Measurements from ENCODE around the gene CES2.

The CES2 gene

GRCh38 chr16:66930189-66930588, 5.1 kb upstream of the CES2 start:
- TF ChIP-seq, protein P1, sequence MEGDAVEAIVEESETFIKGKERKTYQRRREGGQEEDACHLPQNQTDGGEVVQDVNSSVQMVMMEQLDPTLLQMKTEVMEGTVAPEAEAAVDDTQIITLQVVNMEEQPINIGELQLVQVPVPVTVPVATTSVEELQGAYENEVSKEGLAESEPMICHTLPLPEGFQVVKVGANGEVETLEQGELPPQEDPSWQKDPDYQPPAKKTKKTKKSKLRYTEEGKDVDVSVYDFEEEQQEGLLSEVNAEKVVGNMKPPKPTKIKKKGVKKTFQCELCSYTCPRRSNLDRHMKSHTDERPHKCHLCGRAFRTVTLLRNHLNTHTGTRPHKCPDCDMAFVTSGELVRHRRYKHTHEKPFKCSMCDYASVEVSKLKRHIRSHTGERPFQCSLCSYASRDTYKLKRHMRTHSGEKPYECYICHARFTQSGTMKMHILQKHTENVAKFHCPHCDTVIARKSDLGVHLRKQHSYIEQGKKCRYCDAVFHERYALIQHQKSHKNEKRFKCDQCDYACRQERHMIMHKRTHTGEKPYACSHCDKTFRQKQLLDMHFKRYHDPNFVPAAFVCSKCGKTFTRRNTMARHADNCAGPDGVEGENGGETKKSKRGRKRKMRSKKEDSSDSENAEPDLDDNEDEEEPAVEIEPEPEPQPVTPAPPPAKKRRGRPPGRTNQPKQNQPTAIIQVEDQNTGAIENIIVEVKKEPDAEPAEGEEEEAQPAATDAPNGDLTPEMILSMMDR (conservative IDR thresholded peaks at IDR 0.05; ENCODE audit: low read length) = no peak
- no peak for TF ChIP-seq EZH2phosphoT487 (IDR thresholded peaks at IDR 0.05; ENCODE audit: borderline replicate concordance)
- no peaks in the 10 kb centered on the region for H3K27me3 ChIP-seq (ENCODE audit: insufficient read depth, low read length, poor library complexity, severe bottlenecking)
- no peaks in the 10 kb centered on the region for H3K9me3 ChIP-seq (ENCODE audit: insufficient read depth, low read depth, low read length)
- no peaks in the 10 kb centered on the region for H3K36me3 ChIP-seq (ENCODE audit: insufficient read depth, low read length)
- H3K79me2 ChIP-seq (ENCODE audit: insufficient read depth, low read length) = peaks cover 29% of the 10 kb centered on the region
- H3K4me3 ChIP-seq (ENCODE audit: low read length, poor library complexity, severe bottlenecking) = no peak overlapping the region
- peaks cover 14% of the 10 kb centered on the region for H3K4me1 ChIP-seq (ENCODE audit: insufficient read depth, low read length, poor library complexity, severe bottlenecking)
- H2AFZ ChIP-seq (ENCODE audit: low read length) = no peak overlapping the region
- peaks cover 14% of the 10 kb centered on the region for H4K20me1 ChIP-seq (ENCODE audit: insufficient read depth, low read length, poor library complexity, severe bottlenecking)
- no peaks in the 10 kb centered on the region for H3K9me2 ChIP-seq (replicated peaks; ENCODE audit: low read depth, low read length)
- no peak overlapping the region for H3K9ac ChIP-seq (ENCODE audit: low read depth, low read length, poor library complexity, severe bottlenecking)
- H3F3A ChIP-seq (ENCODE audit: low read depth) = no peaks in the 10 kb centered on the region
- no peak overlapping the region for H3K4me2 ChIP-seq (ENCODE audit: low read depth, low read length, poor library complexity, severe bottlenecking)

DNA sequence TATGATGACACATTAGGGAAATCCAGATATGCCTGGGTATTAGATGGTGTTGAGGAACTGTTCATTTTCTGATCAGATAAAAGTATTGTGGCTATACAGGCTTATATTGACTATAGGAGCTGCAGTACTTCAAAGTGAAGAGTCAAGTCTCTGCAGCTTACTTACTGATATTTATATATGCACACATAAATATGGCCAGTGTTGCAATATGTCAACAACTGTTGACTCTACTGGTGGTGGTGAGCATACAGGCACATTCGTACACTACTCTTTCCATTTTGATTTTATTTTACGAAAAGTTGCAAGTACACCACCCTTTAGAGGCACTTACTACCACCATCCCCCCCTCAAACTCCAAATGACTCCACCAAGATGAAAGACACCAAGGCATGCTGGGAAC, 3.7 kb upstream of the CES2 start:
- H3K4me3 ChIP-seq (ENCODE audit: low read length, poor library complexity, severe bottlenecking) = no peak overlapping the region
- peak overlapping the region; percentile 99 for H3K4me2 ChIP-seq (ENCODE audit: low read depth, low read length, poor library complexity, severe bottlenecking)

GRCh38 chr16:66932076-66932475, 3.2 kb upstream of the CES2 start:
- Histone ChIP-seq H3K9me2 (replicated peaks; ENCODE audit: low read depth, low read length) (no peaks in the 10 kb centered on the region), H3K79me2 (ENCODE audit: insufficient read depth, low read length) (peaks cover 41% of the 10 kb centered on the region), H4K20me1 (ENCODE audit: insufficient read depth, low read length, poor library complexity, severe bottlenecking) (peaks cover 14% of the 10 kb centered on the region), H3K36me3 (ENCODE audit: insufficient read depth, low read length) (no peaks in the 10 kb centered on the region), H3K4me2 (ENCODE audit: low read depth, low read length, poor library complexity, severe bottlenecking) (peak overlapping the region; percentile 99), H3K4me1 (ENCODE audit: insufficient read depth, low read length, poor library complexity, severe bottlenecking) (peaks cover 28% of the 10 kb centered on the region), H2AFZ (ENCODE audit: low read length) (no peak overlapping the region), H3F3A (ENCODE audit: low read depth) (no peaks in the 10 kb centered on the region), H3K9ac (ENCODE audit: low read depth, low read length, poor library complexity, severe bottlenecking) (peak overlapping the region; percentile 97), H3K9me3 (ENCODE audit: insufficient read depth, low read depth, low read length) (no peaks in the 10 kb centered on the region), H3K4me3 (ENCODE audit: low read length, poor library complexity, severe bottlenecking) (peak overlapping the region; percentile 94), H3K27me3 (ENCODE audit: insufficient read depth, low read length, poor library complexity, severe bottlenecking) (no peaks in the 10 kb centered on the region)
- TF ChIP-seq, protein P1 (conservative IDR thresholded peaks at IDR 0.05; ENCODE audit: low read length) = no peak
- TF ChIP-seq EZH2phosphoT487 (IDR thresholded peaks at IDR 0.05; ENCODE audit: borderline replicate concordance) = no peak

More for the DNA sequence above, 3.7 kb upstream of the CES2 start:
- no peaks in the 10 kb centered on the region for H3K27me3 ChIP-seq (ENCODE audit: insufficient read depth, low read length, poor library complexity, severe bottlenecking)
- H3K9me2 ChIP-seq (replicated peaks; ENCODE audit: low read depth, low read length) = no peaks in the 10 kb centered on the region
- H3K9me3 ChIP-seq (ENCODE audit: insufficient read depth, low read depth, low read length) = no peaks in the 10 kb centered on the region
- peaks cover 14% of the 10 kb centered on the region for H4K20me1 ChIP-seq (ENCODE audit: insufficient read depth, low read length, poor library complexity, severe bottlenecking)
- peaks cover 24% of the 10 kb centered on the region for H3K4me1 ChIP-seq (ENCODE audit: insufficient read depth, low read length, poor library complexity, severe bottlenecking)
- H3K36me3 ChIP-seq (ENCODE audit: insufficient read depth, low read length) = no peaks in the 10 kb centered on the region
- no peak overlapping the region for H2AFZ ChIP-seq (ENCODE audit: low read length)
- TF ChIP-seq, protein P1 (conservative IDR thresholded peaks at IDR 0.05; ENCODE audit: low read length) = no peak
- no peak for TF ChIP-seq EZH2phosphoT487 (IDR thresholded peaks at IDR 0.05; ENCODE audit: borderline replicate concordance)
- no peaks in the 10 kb centered on the region for H3F3A ChIP-seq (ENCODE audit: low read depth)
- H3K9ac ChIP-seq (ENCODE audit: low read depth, low read length, poor library complexity, severe bottlenecking) = no peak overlapping the region
- H3K79me2 ChIP-seq (ENCODE audit: insufficient read depth, low read length) = peaks cover 41% of the 10 kb centered on the region
